Psoas muscle (tissue), 8 donors: Measurements from ENCODE around the gene PAX6. TPM values are rescaled to one million over a fixed set of nuclear protein-coding genes. Genes with fewer than 3 reads are reported as not detected.
A peak's percentile ranks its signal among the peaks of the same experiment; 100 is the strongest.

ENCODE experiments used
- ATAC-seq, 4 donors: fragments of 200-7000 bp; cut with Tn5 transposase; one replicate each; pipeline ENCODE4 v1.9.1; 2020; ENCODE audit warnings: moderate library complexity in 3 of 4, mild to moderate bottlenecking in 2 of 4
- DNase-seq, 2 donors: peaks; one replicate each; pipeline ENCODE4 v3.0.0-alpha.2; 2020
- H3K27ac ChIP-seq: fragments of 200-600 bp; one replicate; pipeline ENCODE4 v1.8.0; 2022
- H3K27me3 ChIP-seq, 3 donors: fragments of 200-600 bp in 1 of 3; one replicate each; pipeline versions ENCODE4 v1.6.1 to v1.8.0; 2013 to 2022; ENCODE audit warnings: low read length in 2 of 3, mild to moderate bottlenecking in 2 of 3, moderate library complexity in 1 of 3; ENCODE audit not compliant: insufficient read depth in 3 of 3
- H3K36me3 ChIP-seq, 2 donors: fragments of 200-600 bp in 1 of 2; one replicate each; pipeline versions ENCODE4 v1.6.1 to v1.8.0; 2013 to 2022; ENCODE audit warnings: low read depth in 1 of 2, mild to moderate bottlenecking in 1 of 2, moderate library complexity in 1 of 2; ENCODE audit not compliant: insufficient read depth in 1 of 2
- H3K4me1 ChIP-seq: fragments of 200-600 bp; one replicate; pipeline ENCODE4 v1.8.0; 2022
- H3K4me3 ChIP-seq: fragments of 200-600 bp; one replicate; pipeline ENCODE4 v1.8.0; 2022; ENCODE audit warnings: mild to moderate bottlenecking
- H3K9me3 ChIP-seq: fragments of 200-600 bp; one replicate; pipeline ENCODE4 v1.8.0; 2022
- WGBS, 3 donors: extraction: QIAGEN DNeasy Blood & Tissue Kit; methylation state at CpG; one replicate each; pipeline versions ENCODE4 v1.1.6 to v1.1.7; 2013; 5-methylcytosine and 5-hydroxymethylcytosine counted together
- intact Hi-C, 2 donors: fragments of 100-400 bp; cut with DNase I; formaldehyde crosslinking; loops; one replicate each; pipeline versions ENCODE4 v1.11.0 to v1.14.2; 2022
- long read RNA-seq, 2 donors: library from polyadenylated mRNA; unstranded; transcript quantifications; one replicate each; pipeline ENCODE4 v2.0.0, GENCODE V29; 2021
- polyA plus RNA-seq, 3 donors: library from polyadenylated mRNA; stranded (reverse); fragments of 200-250 nt; gene quantifications; one replicate each; pipeline ENCODE4 v1.2.3, GENCODE V29; 2013
- total RNA-seq, 4 donors: library from RNA; stranded (reverse); fragmentation: NEBNext Ultra II Directional in 2 of 4; extraction: Animal tissue kit (Norgen Biotek cat#: 25700) in 2 of 4; gene quantifications; one replicate each; pipeline versions ENCODE4 v1.2.1 to v1.2.4, GENCODE V29; 2021 to 2023
- TF ChIP-seq, protein P1 (sequence below): fragments of 200-600 bp; IDR thresholded peaks from one replicate; pipeline ENCODE4 v1.8.0; 2022; ENCODE audit warnings: antibody characterized with exemption
- donor health status: healthy with polysubstance abuse.
- donor health status: DM: no; HTN: no; CAD: no; lungs with moderate emphysema.
- donor health status: Bipolar disorder and iron deficiency.
- donor health status: healthy.
- donor health status: DM: yes; HTN: yes; CAD: no.
- donor health status: DM: no; HTN: no; CAD: no.
- donor health status: DM: no; HTN: no; CAD: no.
- donor health status: DM: yes; HTN: yes; CAD: no.

Gene PAX6
- total RNA-seq, result under 1 TPM in 1 of 4 donors, not detected in 3; 0.75 TPM
- polyA plus RNA-seq, result not detected
- long read RNA-seq, donor 1, result 0 reads
- long read RNA-seq, donor 2, result 0 reads

DNA sequence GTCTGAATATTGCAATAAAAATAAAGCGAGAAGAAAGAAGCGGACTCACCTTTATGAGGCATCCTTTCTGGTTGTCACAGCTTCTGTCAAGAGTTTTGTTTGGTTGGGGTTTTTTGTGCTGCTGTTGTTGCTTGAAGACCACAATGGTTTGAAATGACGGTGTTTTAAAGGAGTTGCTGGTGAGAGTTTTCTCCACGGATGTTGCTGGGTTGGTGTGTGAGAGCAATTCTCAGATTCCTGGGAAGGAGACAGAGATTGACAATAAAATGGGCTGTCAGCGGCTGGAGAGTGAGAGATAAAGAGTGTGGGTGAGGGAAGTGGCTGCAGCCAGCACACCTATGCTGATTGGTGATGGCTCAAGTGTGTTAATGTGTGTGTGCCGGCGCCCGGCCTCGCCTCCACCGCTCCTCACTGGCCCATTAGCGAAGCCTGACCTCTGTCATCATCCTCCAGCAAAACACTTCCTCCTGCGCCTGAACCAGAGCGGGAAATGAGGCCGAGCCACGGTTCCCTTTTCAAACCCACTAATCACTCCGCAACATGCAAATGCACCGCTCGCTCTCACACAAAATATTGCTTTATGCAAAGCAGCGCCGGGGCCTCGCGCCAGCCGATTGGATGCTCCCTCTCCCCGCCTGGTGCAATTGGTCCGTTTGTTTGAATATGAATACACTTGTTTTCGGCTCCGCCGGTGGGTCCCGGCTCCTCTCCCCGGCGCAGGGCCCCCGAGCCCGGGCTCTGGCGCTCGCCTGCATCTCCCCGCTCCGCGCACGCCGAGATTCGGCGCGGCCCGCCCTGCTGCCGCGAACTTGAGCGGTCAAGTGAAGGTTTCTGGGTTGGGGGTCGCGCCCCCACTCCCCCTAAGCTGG, at the start of gene PAX6:
Gene PAX6, minus strand, starts transcription at position 544 of the 869 bp plus-strand sequence. CDS start 4,911 bp downstream, outside the sequence.
- intact Hi-C loops, result no loop called here
- 3% methylated on average over 47 to 49 of the region's 49 CpGs for WGBS, 3 donors
- TF ChIP-seq, protein P1, sequence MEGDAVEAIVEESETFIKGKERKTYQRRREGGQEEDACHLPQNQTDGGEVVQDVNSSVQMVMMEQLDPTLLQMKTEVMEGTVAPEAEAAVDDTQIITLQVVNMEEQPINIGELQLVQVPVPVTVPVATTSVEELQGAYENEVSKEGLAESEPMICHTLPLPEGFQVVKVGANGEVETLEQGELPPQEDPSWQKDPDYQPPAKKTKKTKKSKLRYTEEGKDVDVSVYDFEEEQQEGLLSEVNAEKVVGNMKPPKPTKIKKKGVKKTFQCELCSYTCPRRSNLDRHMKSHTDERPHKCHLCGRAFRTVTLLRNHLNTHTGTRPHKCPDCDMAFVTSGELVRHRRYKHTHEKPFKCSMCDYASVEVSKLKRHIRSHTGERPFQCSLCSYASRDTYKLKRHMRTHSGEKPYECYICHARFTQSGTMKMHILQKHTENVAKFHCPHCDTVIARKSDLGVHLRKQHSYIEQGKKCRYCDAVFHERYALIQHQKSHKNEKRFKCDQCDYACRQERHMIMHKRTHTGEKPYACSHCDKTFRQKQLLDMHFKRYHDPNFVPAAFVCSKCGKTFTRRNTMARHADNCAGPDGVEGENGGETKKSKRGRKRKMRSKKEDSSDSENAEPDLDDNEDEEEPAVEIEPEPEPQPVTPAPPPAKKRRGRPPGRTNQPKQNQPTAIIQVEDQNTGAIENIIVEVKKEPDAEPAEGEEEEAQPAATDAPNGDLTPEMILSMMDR, result no peak

DNA sequence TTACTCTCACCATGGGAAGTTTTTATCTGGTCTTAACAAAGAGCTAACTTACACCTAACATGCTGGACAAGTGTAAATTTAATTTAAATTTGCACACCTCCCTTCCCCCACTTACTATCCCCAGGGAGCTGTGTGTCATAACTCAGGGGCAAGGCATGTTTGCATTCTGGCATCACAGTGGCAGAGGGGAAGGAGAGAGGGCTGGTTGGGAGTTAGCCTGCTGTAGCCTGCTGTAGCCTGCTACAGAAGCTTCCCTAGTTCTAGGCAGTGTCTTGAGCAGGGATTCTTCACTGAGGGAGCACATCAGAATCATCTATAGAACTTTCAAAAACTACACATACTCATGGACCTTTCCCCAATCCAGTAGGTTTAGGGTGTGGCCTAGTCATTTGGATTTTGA, 49.3 kb upstream of the PAX6 start:
- no peak overlapping the region for H3K4me3 ChIP-seq
- no peaks in the 10 kb centered on the region for H3K9me3 ChIP-seq
- intact Hi-C loops, result no loop called here
- H3K36me3 ChIP-seq, result no peaks in the 10 kb centered on the region
- no peaks in the 10 kb centered on the region for H3K4me1 ChIP-seq
- no peak overlapping the region for H3K27ac ChIP-seq
- ATAC-seq, result no peak
- TF ChIP-seq, protein P1, result no peak
- H3K27me3 ChIP-seq, result peaks cover 0 to 5% (median 0%) of the 10 kb centered on the region in 3 donors
- no peak for DNase-seq

More for the DNA sequence above, at the start of gene PAX6:
- Histone ChIP-seq H3K4me3 (peak within 1 kb of the TSS; percentile 65), H3K27ac (no peak within 1 kb of the TSS), H3K9me3 (no peaks in the 10 kb centered on the region), H3K36me3 (no peaks in the 10 kb centered on the region), H3K4me1 (peaks cover 47% of the 10 kb centered on the region), H3K27me3 (peaks cover 0 to 98% (median 73%) of the 10 kb centered on the region in 3 donors)
- DNase-seq (peak in 1 of 2 donors; percentile 50), ATAC-seq (peak in 2 of 4 donors; percentile 22 to 34)

DNA sequence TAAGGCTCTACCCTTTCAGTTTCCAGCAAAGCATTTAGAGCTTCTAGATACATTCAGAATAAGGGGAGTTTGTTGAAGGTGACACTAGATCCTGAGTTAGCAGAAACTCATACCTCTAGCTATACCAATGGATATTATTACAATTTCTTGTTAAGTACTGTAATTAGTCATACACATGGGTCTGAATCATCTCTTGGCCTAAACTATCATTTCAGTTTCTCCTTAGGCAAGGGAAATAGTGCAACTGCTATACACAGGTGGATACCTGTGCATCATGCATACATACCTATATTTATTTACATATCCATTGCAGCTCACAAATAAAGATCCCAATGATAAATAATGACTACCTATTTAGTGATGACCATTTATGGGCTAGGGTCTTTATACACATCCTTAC, 45.1 kb upstream of the PAX6 start:
- intact Hi-C loops, result no loop called here

DNA sequence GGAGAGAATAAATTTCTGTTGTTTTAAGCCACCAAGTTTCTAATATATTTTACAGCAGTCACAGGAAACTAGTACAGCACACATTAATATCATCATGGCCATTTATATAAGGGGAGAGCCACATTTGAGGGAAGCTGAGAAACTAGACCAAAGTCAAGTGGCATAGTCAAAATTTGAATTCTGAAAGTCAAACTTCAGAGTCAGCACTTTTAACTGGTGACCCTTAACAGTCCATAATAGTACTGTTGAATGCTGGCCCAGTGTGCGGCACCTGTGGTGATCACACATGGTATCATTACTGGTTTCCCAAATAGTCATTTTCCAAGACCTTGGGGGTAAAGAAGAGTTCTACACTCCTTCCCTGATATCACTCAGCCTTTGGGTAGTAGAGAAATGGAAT, 44.3 kb upstream of the PAX6 start:
- no peaks in the 10 kb centered on the region for H3K9me3 ChIP-seq
- intact Hi-C loops, result no loop called here
- no peak for ATAC-seq
- no peak overlapping the region for H3K4me3 ChIP-seq
- no peak overlapping the region for H3K27ac ChIP-seq
- WGBS, 3 donors, result 92 to 100% (median 92%) methylated on average over 1 of the region's 1 CpG
- H3K36me3 ChIP-seq, result no peaks in the 10 kb centered on the region
- TF ChIP-seq, protein P1, result no peak
- no peak for DNase-seq
- no peaks in the 10 kb centered on the region for H3K4me1 ChIP-seq
- peaks cover 0 to 5% (median 0%) of the 10 kb centered on the region in 3 donors for H3K27me3 ChIP-seq

More for the DNA sequence above, 45.1 kb upstream of the PAX6 start:
- no peak overlapping the region for H3K4me3 ChIP-seq
- ATAC-seq, result no peak
- H3K27me3 ChIP-seq, result peaks cover 0 to 5% (median 0%) of the 10 kb centered on the region in 3 donors
- no peak overlapping the region for H3K27ac ChIP-seq
- no peak for DNase-seq
- H3K4me1 ChIP-seq, result no peaks in the 10 kb centered on the region
- no peaks in the 10 kb centered on the region for H3K36me3 ChIP-seq
- H3K9me3 ChIP-seq, result no peaks in the 10 kb centered on the region
- TF ChIP-seq, protein P1, result no peak
